GM12878 (cell line): ENCODE results near the gene GIMAP8. TPM values are rescaled to one million over a fixed set of nuclear protein-coding genes. Genes with fewer than 3 reads are reported as not detected.

Source experiments
- ATAC-seq: fragments of 200-7000 bp; cut with Tn5 transposase; 3 replicates; pipeline ENCODE4 v1.9.1; 2020; ENCODE audit warnings: mild to moderate bottlenecking, moderate library complexity
- BruUV-seq: library from RNA; stranded (reverse); fragments of 400-500 nt; replicated peaks from 2 replicates; lab custom pipeline; 2021; lab: Mats Ljungman, UMichigan
- CTCF ChIA-PET: fragments of 300-600 bp; sonication (Branson Sonifier 250); formaldehyde crosslinking; extraction: SDS; loops from one replicate; lab custom pipeline; 2021; ENCODE audit warnings: inconsistent platforms; lab: Yijun Ruan, JAX
- POLR2A ChIA-PET: fragments of 350-600 bp; formaldehyde crosslinking; extraction: SDS; loops from one replicate; lab custom pipeline; 2021; ENCODE audit warnings: inconsistent platforms; lab: Charles Lee
- RAD21 ChIA-PET: fragments of 300-600 bp; sonication (Branson Sonifier 250); formaldehyde crosslinking; loops from one replicate; lab custom pipeline; 2023; ENCODE audit warnings: antibody characterized with exemption; ENCODE audit not compliant: unreplicated experiment; lab: Charles Lee
- SMC1A ChIA-PET: fragments of 300-600 bp; sonication (Branson Sonifier 250); formaldehyde crosslinking; loops from one replicate; lab custom pipeline; 2023; ENCODE audit not compliant: unreplicated experiment, uncharacterized antibody; lab: Charles Lee
- DNase-seq: peaks from one replicate; pipeline ENCODE4 v3.0.0-alpha.2; 2011; ENCODE audit warnings: low read depth, low spot score
- FAIRE-seq: peaks from 3 replicates; lab custom pipeline; 2011; peaks lifted over from hg19 to GRCh38; lab: Jason Lieb, UNC
- H2AFZ ChIP-seq: 2 replicates; pipeline ENCODE4 v1.6.0; 2011; ENCODE audit warnings: low read depth, low read length, control low read depth; ENCODE audit not compliant: control insufficient read depth
- H3K27ac ChIP-seq: 2 replicates; pipeline ENCODE4 v1.5.1; 2011; ENCODE audit warnings: control low read depth; ENCODE audit not compliant: control insufficient read depth, insufficient read depth
- H3K27me3 ChIP-seq, 2 experiments: replicated peaks in 1 of 2; 2 replicates each; pipeline versions ENCODE4 v1.6.0 to v1.6.1; 2011; ENCODE audit warnings: low read length in 1 of 2; ENCODE audit not compliant: control insufficient read depth in 2 of 2, insufficient read depth in 2 of 2
- H3K36me3 ChIP-seq, 2 experiments: 2 replicates each; pipeline ENCODE4 v1.5.1; 2011; ENCODE audit warnings: low read length in 1 of 2; ENCODE audit not compliant: control insufficient read depth in 2 of 2, insufficient read depth in 2 of 2
- H3K4me1 ChIP-seq: 2 replicates; pipeline ENCODE4 v1.6.1; 2011; ENCODE audit warnings: mild to moderate bottlenecking, low read length, moderate library complexity, mixed read lengths; ENCODE audit not compliant: control insufficient read depth, insufficient read depth
- H3K4me2 ChIP-seq: 2 replicates; pipeline ENCODE4 v1.6.0; 2011; ENCODE audit warnings: control low read depth; ENCODE audit not compliant: control insufficient read depth, insufficient read depth
- H3K4me3 ChIP-seq: fragments of 200-600 bp; sonication (generic); 2 replicates; pipeline ENCODE4 v1.5.1; 2016
- H3K79me2 ChIP-seq: 2 replicates; pipeline ENCODE4 v1.6.0; 2011; ENCODE audit warnings: low read length; ENCODE audit not compliant: control insufficient read depth, insufficient read depth
- H3K9ac ChIP-seq: 2 replicates; pipeline ENCODE4 v1.8.0; 2011; ENCODE audit warnings: low read length, control low read depth, mixed read lengths; ENCODE audit not compliant: control insufficient read depth, insufficient read depth
- H3K9me3 ChIP-seq: replicated peaks from 3 replicates; pipeline ENCODE4 v1.5.1; 2011; ENCODE audit warnings: mild to moderate bottlenecking, low read length; ENCODE audit not compliant: control insufficient read depth, insufficient read depth
- H4K20me1 ChIP-seq: 2 replicates; pipeline ENCODE4 v1.6.0; 2011; ENCODE audit not compliant: control insufficient read depth, insufficient read depth
- ATF7 ChIP-seq: fragments of 450-650 bp; IDR thresholded peaks from 2 replicates; pipeline ENCODE4 v1.6.1; 2016; ENCODE audit warnings: low read depth, mild to moderate bottlenecking
- BMI1 ChIP-seq: fragments of 450-650 bp; IDR thresholded peaks from 2 replicates; pipeline ENCODE4 v1.6.1; 2016; ENCODE audit warnings: mild to moderate bottlenecking, moderate library complexity, borderline replicate concordance
- BRCA1 ChIP-seq: IDR thresholded peaks from 2 replicates; pipeline ENCODE4 v1.6.1; 2011; ENCODE audit warnings: low read depth, low read length, improper control_type of control experiment
- ETV6 ChIP-seq, 2 experiments: fragments of 450-650 bp in 1 of 2; IDR thresholded peaks in 1 of 2; conservative IDR thresholded peaks in 1 of 2; 2 replicates each; pipeline ENCODE4 v1.6.1; 2014; ENCODE audit warnings: antibody characterized with exemption in 1 of 2, borderline replicate concordance in 1 of 2, low read depth in 1 of 2, mild to moderate bottlenecking in 1 of 2, moderate library complexity in 1 of 2
- EZH2 ChIP-seq: IDR thresholded peaks from 2 replicates; pipeline ENCODE4 v1.6.1; 2012; ENCODE audit warnings: low read depth, mild to moderate bottlenecking, control low read depth, inconsistent platforms, low read length, borderline replicate concordance; ENCODE audit not compliant: control insufficient read depth
- FOXM1 ChIP-seq: IDR thresholded peaks from 2 replicates; pipeline ENCODE4 v1.6.1; 2012; ENCODE audit warnings: low read depth, mild to moderate bottlenecking, inconsistent platforms, low read length, moderate library complexity
- HCFC1 ChIP-seq: fragments of 150-350 bp; IDR thresholded peaks from 2 replicates; pipeline ENCODE4 v1.6.1; 2014; ENCODE audit warnings: low read length
- MXI1 ChIP-seq: fragments of 150-350 bp; IDR thresholded peaks from 2 replicates; pipeline ENCODE4 v1.6.1; 2011; ENCODE audit warnings: low read depth, mild to moderate bottlenecking, inconsistent platforms, low read length, improper control_type of control experiment
- NFYB ChIP-seq: IDR thresholded peaks from 2 replicates; pipeline ENCODE4 v1.6.1; 2011; ENCODE audit warnings: low read depth, mild to moderate bottlenecking, low read length, improper control_type of control experiment, moderate library complexity; ENCODE audit not compliant: insufficient read depth
- NR2C2 ChIP-seq: IDR thresholded peaks from 2 replicates; pipeline ENCODE4 v1.6.1; 2011; ENCODE audit warnings: borderline replicate concordance, low read depth; ENCODE audit not compliant: control insufficient read depth, insufficient read length
- SKIL ChIP-seq: fragments of 450-650 bp; IDR thresholded peaks from 2 replicates; pipeline ENCODE4 v1.6.1; 2017; ENCODE audit warnings: mild to moderate bottlenecking, low read depth, inconsistent platforms; ENCODE audit not compliant: poor library complexity, severe bottlenecking
- SP1 ChIP-seq: IDR thresholded peaks from one replicate; pipeline ENCODE4 v1.6.1; 2011; ENCODE audit warnings: low read depth, low read length
- USF1 ChIP-seq: IDR thresholded peaks from 2 replicates; pipeline ENCODE4 v1.6.1; 2011; ENCODE audit warnings: borderline replicate concordance, low read depth, mild to moderate bottlenecking, moderate library complexity, mixed read lengths, low read length; ENCODE audit not compliant: insufficient read depth; ENCODE audit errors: extremely low read length
- YY1 ChIP-seq: IDR thresholded peaks from 2 replicates; pipeline ENCODE4 v1.6.1; 2011; ENCODE audit warnings: low read depth, mild to moderate bottlenecking, low read length
- ZBTB11 ChIP-seq: fragments of 450-650 bp; formaldehyde crosslinking; IDR thresholded peaks from 2 replicates; pipeline ENCODE4 v1.5.0; 2022; ENCODE audit warnings: mild to moderate bottlenecking, missing genetic modification characterization
- WGBS: methylation state at CpG from one replicate; pipeline ENCODE4 v1.1.6; 2016; ENCODE audit warnings: low lambda C conversion rate; ENCODE audit not compliant: insufficient replicate concordance, insufficient coverage; ENCODE audit errors: missing lambda C conversion rate; 5-methylcytosine and 5-hydroxymethylcytosine counted together
- in situ Hi-C: fragments of 300-500 bp; cut with MboI; formaldehyde crosslinking; loops from 9 replicates; pipeline ENCODE4 v1.14.3; 2018; ENCODE audit warnings: mixed read lengths
- intact Hi-C: fragments of 100-400 bp; cut with micrococcal nuclease; formaldehyde crosslinking; loops from one replicate; pipeline ENCODE4 v1.14.2; 2022; ENCODE audit not compliant: unreplicated experiment
- polyA plus RNA-seq, 11 experiments: library from polyadenylated mRNA; depleted of rRNA in 4 of 11; unstranded in 6 of 11; stranded (reverse) in 5 of 11; fragments of >200 nt; fragmentation: Nextera tagmentation in 4 of 11; fragmentation: Illumina TruSeq in 1 of 11; extraction: Ambion mirVana in 4 of 11; extraction: Trizol in 1 of 11; gene quantifications; 1 replicate in 1 of 11; 2 replicates in 10 of 11; pipeline versions ENCODE4 v1.2.1 to v1.2.3, GENCODE V29; 2011 to 2016; ENCODE audit warnings: inconsistent platforms in 2 of 11, missing spikeins in 2 of 11, low read depth in 1 of 11
- total RNA-seq, 4 experiments: library from RNA; depleted of rRNA in 3 of 4; stranded (reverse); fragments of >200 nt in 3 of 4; fragmentation: Illumina TruSeq in 1 of 4; extraction: Trizol in 1 of 4; gene quantifications; 2 replicates each; pipeline versions ENCODE4 v1.2.1 to v1.2.3, GENCODE V29; 2013 to 2021

The GIMAP8 gene
- total and polyA plus RNA-seq, 10 of the 15 experiments (the other 5 are each of a cell fraction or from before 2014, with no cell fraction given): 0.66 to 9.7 (median 4.7) TPM

- no peaks in the 10 kb centered on the region for H3K9me3 ChIP-seq
- intact Hi-C loops: no loop called here
- no peaks in the 10 kb centered on the region for H3K79me2 ChIP-seq
- H3K4me1 ChIP-seq: peaks cover 15% of the 10 kb centered on the region
- no peak overlapping the region for H3K9ac ChIP-seq
- H3K4me3 ChIP-seq: no peak overlapping the region
- no peak for ATAC-seq
- H4K20me1 ChIP-seq: no peaks in the 10 kb centered on the region
- H3K4me2 ChIP-seq: no peak overlapping the region
- ChIA-PET POLR2A (no interaction called here), RAD21 (no interaction called here), SMC1A (interaction anchor here (1.3 kb wide), 1 partner anchor 10 kb away, joined by 3 read pairs; no protein-coding TSS in a partner anchor), CTCF (interaction anchor here (0.6 to 1.1 kb wide), 2 partner anchors 55 to 1062 kb away, joined by 3 read pairs; no protein-coding TSS in a partner anchor)
- peaks cover 0 to 2% of the 10 kb centered on the region in 2 experiments; a peak in 2 of 4 replicates for H3K36me3 ChIP-seq
- no peak for DNase-seq
- no TSS peak for BruUV-seq
- H3K27ac ChIP-seq: no peak overlapping the region
- H2AFZ ChIP-seq: no peak overlapping the region
- TF ChIP-seq SP1: no peak
- TF ChIP-seq ZBTB11: no peak
- TF ChIP-seq BMI1: no peak
- TF ChIP-seq SKIL: no peak
- no peak for TF ChIP-seq ETV6 (conservative IDR thresholded peaks at IDR 0.05 in 1 of 2, IDR thresholded peaks at IDR 0.05 in 1 of 2; ENCODE audit: borderline replicate concordance in 1 of 2, low read depth in 1 of 2)
- no peak for TF ChIP-seq FOXM1
- no peak for TF ChIP-seq EZH2
- TF ChIP-seq HCFC1: no peak
- no peak for TF ChIP-seq YY1
- TF ChIP-seq NFYB: no peak
- no peak for TF ChIP-seq MXI1
- TF ChIP-seq NR2C2: no peak
- no peak for TF ChIP-seq BRCA1
- no peak for TF ChIP-seq USF1
- TF ChIP-seq ATF7: no peak
- FAIRE-seq: no peak
- H3K27me3 ChIP-seq: no peaks in the 10 kb centered on the region
- in situ Hi-C loops: loop anchor here (5.0 to 25.0 kb wide), 2 partner anchors 50 to 350 kb away; no protein-coding TSS in a partner anchor
- WGBS: 98% methylated on average over 11 of the region's 11 CpGs
Observed at GRCh38 chr7:150412016-150412415, 38.4 kb upstream of the GIMAP8 start.
